CD8-positive, alpha-beta memory T cell (primary cell): Measurements from ENCODE around the gene SNAPC2. TPM values are rescaled to one million over a fixed set of nuclear protein-coding genes. Genes with fewer than 3 reads are reported as not detected.
A peak's percentile ranks its signal among the peaks of the same experiment; 100 is the strongest.

ENCODE experiments used
- CTCF ChIA-PET: fragments of 350-600 bp; sonication (Branson Sonifier 250); formaldehyde crosslinking; loops from one replicate; lab custom pipeline; 2021; ENCODE audit warnings: antibody characterized with exemption; lab: Charles Lee
- POLR2A ChIA-PET: fragments of 350-600 bp; sonication (Branson Sonifier 250); formaldehyde crosslinking; loops from one replicate; lab custom pipeline; 2021; ENCODE audit warnings: antibody characterized with exemption; lab: Charles Lee
- DNase-seq, 5 donors: peaks; one replicate each; pipeline versions ENCODE4 v3.0.0 to v3.0.0-alpha.2; 2020 to 2022; ENCODE audit warnings: mixed read lengths in 1 of 5
- H3K27ac ChIP-seq: one replicate; pipeline ENCODE4 v1.7.0; 2013; ENCODE audit warnings: low read depth, mild to moderate bottlenecking, low read length, moderate library complexity
- H3K27me3 ChIP-seq: 2 replicates; pipeline ENCODE4 v1.7.0; 2013; ENCODE audit warnings: low read length, mild to moderate bottlenecking; ENCODE audit not compliant: insufficient read depth, poor library complexity, severe bottlenecking
- H3K36me3 ChIP-seq: 2 replicates; pipeline ENCODE4 v1.7.0; 2013; ENCODE audit warnings: mild to moderate bottlenecking, low read length, moderate library complexity; ENCODE audit not compliant: insufficient read depth
- H3K4me1 ChIP-seq: 2 replicates; pipeline ENCODE4 v1.7.0; 2013; ENCODE audit warnings: mild to moderate bottlenecking, low read length, moderate library complexity; ENCODE audit not compliant: insufficient read depth
- H3K4me3 ChIP-seq: 2 replicates; pipeline ENCODE4 v1.7.0; 2013; ENCODE audit warnings: mild to moderate bottlenecking, low read length
- H3K9me3 ChIP-seq: 2 replicates; pipeline ENCODE4 v1.7.0; 2013; ENCODE audit warnings: mild to moderate bottlenecking, low read length
- H3K27ac Mint-ChIP-seq, 8 donors: one replicate each; pipeline ENCODE4 v1.8.0; 2020 to 2021; ENCODE audit warnings: mixed read lengths in 8 of 8, mild to moderate bottlenecking in 6 of 8, inconsistent platforms in 3 of 8, moderate library complexity in 3 of 8
- H3K27me3 Mint-ChIP-seq, 2 donors: one replicate each; pipeline ENCODE4 v1.8.0; 2020 to 2021; ENCODE audit warnings: mixed read lengths in 2 of 2, mild to moderate bottlenecking in 1 of 2, moderate library complexity in 1 of 2
- H3K36me3 Mint-ChIP-seq, 3 donors: one replicate each; pipeline ENCODE4 v1.8.0; 2020 to 2021; ENCODE audit warnings: mixed read lengths in 3 of 3, inconsistent platforms in 1 of 3, mild to moderate bottlenecking in 1 of 3
- H3K4me1 Mint-ChIP-seq, 3 donors: one replicate each; pipeline ENCODE4 v1.8.0; 2020 to 2021; ENCODE audit warnings: mixed read lengths in 3 of 3, inconsistent platforms in 1 of 3, mild to moderate bottlenecking in 1 of 3
- H3K4me3 Mint-ChIP-seq, 7 donors: one replicate each; pipeline ENCODE4 v1.8.0; 2020 to 2021; ENCODE audit warnings: mixed read lengths in 7 of 7, mild to moderate bottlenecking in 6 of 7, moderate library complexity in 4 of 7, inconsistent platforms in 2 of 7
- H3K9me3 Mint-ChIP-seq, 5 donors: one replicate each; pipeline ENCODE4 v1.8.0; 2020 to 2022; ENCODE audit warnings: mixed read lengths in 5 of 5, mild to moderate bottlenecking in 3 of 5, moderate library complexity in 2 of 5, inconsistent platforms in 1 of 5
- polyA plus RNA-seq: library from polyadenylated mRNA; unstranded; fragments of 300-500 nt; fragmentation: Illumina TruSeq; gene quantifications from one replicate; pipeline ENCODE4 v1.2.3, GENCODE V29; 2021
- total RNA-seq, 2 experiments: library from RNA; stranded (reverse); gene quantifications; one replicate each; pipeline ENCODE4 v1.2.3, GENCODE V29; 2021

The SNAPC2 gene
- total and polyA plus RNA-seq, 3 experiments from 2014 or later, result 17.4 to 21.9 (median 18.2) TPM

GRCh38 chr19:7934766-7935165 is 14.6 kb downstream of the SNAPC2 start:
- Histone ChIP-seq H3K27ac (no peak overlapping the region), H3K36me3 (peaks cover 17% of the 10 kb centered on the region)
- CTCF ChIA-PET, result no interaction called here

GRCh38 chr19:7940841-7941240 is 20.7 kb downstream of the SNAPC2 start:
- Histone ChIP-seq H3K4me1 (peaks cover 13% of the 10 kb centered on the region), H3K4me3 (no peak overlapping the region), H3K9me3 (no peaks in the 10 kb centered on the region), H3K27me3 (no peaks in the 10 kb centered on the region), H3K36me3 (peaks cover 10% of the 10 kb centered on the region), H3K27ac (no peak overlapping the region)
- ChIA-PET POLR2A (no interaction called here), CTCF (interaction anchor here (1.4 to 5.1 kb wide), 2 partner anchors 11 to 61 kb away, joined by 4 to 41 read pairs; no protein-coding TSS in a partner anchor)
- Mint-ChIP-seq H3K9me3 (no peaks in the 10 kb centered on the region), H3K36me3 (peaks cover 5 to 46% (median 7%) of the 10 kb centered on the region in 3 donors), H3K27me3 (peaks cover 0 to 2% of the 10 kb centered on the region in 2 donors), H3K4me1 (peaks cover 23 to 45% (median 29%) of the 10 kb centered on the region in 3 donors), H3K27ac (peak overlapping the region in 1 of 8 donors; percentile 90), H3K4me3 (peak overlapping the region in 6 of 7 donors; percentile 15 to 80 (median 44))
- no peak for DNase-seq

More at GRCh38 chr19:7934766-7935165, 14.6 kb downstream of the SNAPC2 start:
- Mint-ChIP-seq H3K27ac (peak overlapping the region in 1 of 8 donors; percentile 46), H3K4me3 (no peak overlapping the region), H3K27me3 (no peaks in the 10 kb centered on the region), H3K4me1 (peaks cover 4 to 5% (median 4%) of the 10 kb centered on the region in 3 donors), H3K9me3 (no peaks in the 10 kb centered on the region), H3K36me3 (peaks cover 0 to 71% (median 10%) of the 10 kb centered on the region in 3 donors)
- no peaks in the 10 kb centered on the region for H3K4me1 ChIP-seq
- no peak overlapping the region for H3K4me3 ChIP-seq
- DNase-seq, result no peak
- POLR2A ChIA-PET, result no interaction called here
- H3K27me3 ChIP-seq, result no peaks in the 10 kb centered on the region
- no peaks in the 10 kb centered on the region for H3K9me3 ChIP-seq

GRCh38 chr19:7941895-7942596 is 21.9 kb downstream of the SNAPC2 start:
- Histone ChIP-seq H3K9me3 (no peaks in the 10 kb centered on the region), H3K27me3 (no peaks in the 10 kb centered on the region), H3K27ac (no peak overlapping the region), H3K4me3 (no peak overlapping the region), H3K36me3 (peaks cover 8% of the 10 kb centered on the region), H3K4me1 (peaks cover 13% of the 10 kb centered on the region)
- Mint-ChIP-seq H3K36me3 (peaks cover 5 to 36% (median 7%) of the 10 kb centered on the region in 3 donors), H3K27me3 (peaks cover 0 to 2% of the 10 kb centered on the region in 2 donors), H3K9me3 (no peaks in the 10 kb centered on the region), H3K4me3 (peak overlapping the region; percentile 52 to 96 (median 90)), H3K27ac (peak overlapping the region in 6 of 8 donors; percentile 27 to 88 (median 63)), H3K4me1 (peaks cover 23 to 45% (median 29%) of the 10 kb centered on the region in 3 donors)
- POLR2A ChIA-PET, result interaction anchor here (2.9 kb wide), 1 partner anchor 21 kb away, joined by 42 read pairs; the partner anchor contains the start of gene SNAPC2
- no peak for DNase-seq
- CTCF ChIA-PET, result interaction anchor here (1.1 to 5.1 kb wide), 2 partner anchors 12 to 20 kb away, joined by 3 to 41 read pairs; no protein-coding TSS in a partner anchor

GRCh38 chr19:7942981-7943443 is 22.9 kb downstream of the SNAPC2 start:
- POLR2A ChIA-PET, result interaction anchor here (0.5 to 2.9 kb wide), 9 partner anchors 13 to 313 kb away, joined by 3 to 42 read pairs (median 6); partner anchors contain the start of genes ELAVL1, MAP2K7, PET100 and SNAPC2
- no peaks in the 10 kb centered on the region for H3K9me3 ChIP-seq
- peak overlapping the region; percentile 98 for H3K27ac ChIP-seq
- H3K4me1 ChIP-seq, result peaks cover 13% of the 10 kb centered on the region
- peaks cover 5 to 29% (median 7%) of the 10 kb centered on the region in 3 donors for H3K36me3 Mint-ChIP-seq
- CTCF ChIA-PET, result interaction anchor here (1.1 to 5.1 kb wide), 11 partner anchors 13 to 309 kb away, joined by 3 to 41 read pairs (median 8); partner anchors contain the start of genes ELAVL1 and SNAPC2
- H3K4me1 Mint-ChIP-seq, result peaks cover 23 to 45% (median 29%) of the 10 kb centered on the region in 3 donors
- H3K36me3 ChIP-seq, result peaks cover 8% of the 10 kb centered on the region
- peak overlapping the region; percentile 88 to 99 (median 96) for H3K27ac Mint-ChIP-seq
- peak overlapping the region; percentile 87 to 96 (median 91) for H3K4me3 Mint-ChIP-seq
- H3K9me3 Mint-ChIP-seq, result no peaks in the 10 kb centered on the region
- no peaks in the 10 kb centered on the region for H3K27me3 ChIP-seq
- H3K27me3 Mint-ChIP-seq, result peaks cover 0 to 2% of the 10 kb centered on the region in 2 donors
- no peak for DNase-seq
- H3K4me3 ChIP-seq, result peak overlapping the region; percentile 100

- Mint-ChIP-seq H3K4me1 (peaks cover 23 to 45% (median 29%) of the 10 kb centered on the region in 3 donors), H3K9me3 (no peaks in the 10 kb centered on the region), H3K36me3 (peaks cover 5 to 27% (median 7%) of the 10 kb centered on the region in 3 donors), H3K4me3 (peak within 1 kb of the TSS; percentile 87 to 96 (median 91)), H3K27me3 (peaks cover 0 to 2% of the 10 kb centered on the region in 2 donors), H3K27ac (peak within 1 kb of the TSS; percentile 88 to 99 (median 96))
- ChIA-PET POLR2A (interaction anchor here (0.5 to 2.9 kb wide), 12 partner anchors 13 to 412 kb away, joined by 3 to 42 read pairs (median 6); partner anchors contain the start of genes ELAVL1, MAP2K7, PET100 and SNAPC2), CTCF (interaction anchor here (0.9 to 5.1 kb wide), 23 partner anchors 11 to 421 kb away, joined by 3 to 41 read pairs (median 4); partner anchors contain the start of genes ELAVL1, MCOLN1 and SNAPC2)
- H3K27ac ChIP-seq, result peak within 1 kb of the TSS; percentile 98
- no peaks in the 10 kb centered on the region for H3K9me3 ChIP-seq
- peak within 1 kb of the TSS; percentile 100 for H3K4me3 ChIP-seq
- H3K4me1 ChIP-seq, result peaks cover 13% of the 10 kb centered on the region
- DNase-seq, result peak; percentile 98 to 99 (median 99)
- peaks cover 8% of the 10 kb centered on the region for H3K36me3 ChIP-seq
- H3K27me3 ChIP-seq, result no peaks in the 10 kb centered on the region
Measured at GRCh38 chr19:7943444-7944176, 23.5 kb downstream of the SNAPC2 start, which contains the start of gene TIMM44. Gene TIMM44 (minus strand): TSS chr19:7943666. CDS start chr19:7943651, 15 bp downstream.

GRCh38 chr19:7944177-7944761 is 24.1 kb downstream of the SNAPC2 start:
- H3K27ac Mint-ChIP-seq, result peak overlapping the region; percentile 88 to 99 (median 96)
- peak; percentile 75 to 88 (median 78) for DNase-seq
- Histone ChIP-seq H3K27me3 (no peaks in the 10 kb centered on the region), H3K4me1 (peaks cover 13% of the 10 kb centered on the region), H3K27ac (peak overlapping the region; percentile 98), H3K36me3 (peaks cover 8% of the 10 kb centered on the region), H3K9me3 (no peaks in the 10 kb centered on the region), H3K4me3 (peak overlapping the region; percentile 100)
- peaks cover 0 to 2% of the 10 kb centered on the region in 2 donors for H3K27me3 Mint-ChIP-seq
- CTCF ChIA-PET, result interaction anchor here (0.6 to 5.1 kb wide), 26 partner anchors 10 to 422 kb away, joined by 3 to 41 read pairs (median 4); partner anchors contain the start of genes CTXN1, ELAVL1, MCOLN1 and SNAPC2
- no peaks in the 10 kb centered on the region for H3K9me3 Mint-ChIP-seq
- peak overlapping the region; percentile 87 to 96 (median 91) for H3K4me3 Mint-ChIP-seq
- H3K36me3 Mint-ChIP-seq, result peaks cover 3 to 22% (median 5%) of the 10 kb centered on the region in 3 donors
- POLR2A ChIA-PET, result interaction anchor here (0.5 to 2.9 kb wide), 10 partner anchors 16 to 412 kb away, joined by 3 to 42 read pairs (median 6); partner anchors contain the start of genes ELAVL1, MAP2K7, PET100 and SNAPC2
- peaks cover 19 to 40% (median 26%) of the 10 kb centered on the region in 3 donors for H3K4me1 Mint-ChIP-seq

- no peak overlapping the region for H3K27ac ChIP-seq
- no peak overlapping the region for H3K4me3 Mint-ChIP-seq
- H3K9me3 ChIP-seq, result no peaks in the 10 kb centered on the region
- no peaks in the 10 kb centered on the region for H3K27me3 ChIP-seq
- DNase-seq, result no peak
- no peaks in the 10 kb centered on the region for H3K9me3 Mint-ChIP-seq
- peaks cover 2% of the 10 kb centered on the region for H3K4me1 ChIP-seq
- no peak overlapping the region for H3K27ac Mint-ChIP-seq
- H3K36me3 Mint-ChIP-seq, result peaks cover 0 to 6% (median 0%) of the 10 kb centered on the region in 3 donors
- no peaks in the 10 kb centered on the region for H3K36me3 ChIP-seq
- ChIA-PET CTCF (no interaction called here), POLR2A (interaction anchor here (0.5 kb wide), 1 partner anchor 576 kb away, joined by 5 read pairs; no protein-coding TSS in a partner anchor)
- H3K27me3 Mint-ChIP-seq, result peaks cover 0 to 2% of the 10 kb centered on the region in 2 donors
- no peak overlapping the region for H3K4me3 ChIP-seq
- peaks cover 6 to 14% (median 13%) of the 10 kb centered on the region in 3 donors for H3K4me1 Mint-ChIP-seq
Measured at GRCh38 chr19:7947939-7948338, 27.8 kb downstream of the SNAPC2 start.
